H1 (cell line): ENCODE measurements around the gene MBP. TPM values are rescaled to one million over a fixed set of nuclear protein-coding genes. Genes with fewer than 3 reads are reported as not detected.

Experiments used
- CTCF ChIA-PET: fragments of 300-600 bp; sonication (Branson Sonifier 250); formaldehyde crosslinking; loops from one replicate; lab custom pipeline; 2021; ENCODE audit not compliant: partially characterized antibody; lab: Charles Lee
- POLR2A ChIA-PET: fragments of 300-600 bp; sonication (Branson Sonifier 250); formaldehyde crosslinking; loops from one replicate; lab custom pipeline; 2021; ENCODE audit warnings: inconsistent platforms; ENCODE audit not compliant: partially characterized antibody; lab: Charles Lee
- DNase-seq, 2 experiments: peaks; one replicate each; pipeline versions ENCODE4 v3.0.0 to v3.0.0-alpha.2; 2010 to 2022; ENCODE audit warnings: low spot score in 2 of 2, low read depth in 1 of 2, mixed read lengths in 1 of 2
- FAIRE-seq: peaks from 2 replicates; lab custom pipeline; 2011; peaks lifted over from hg19 to GRCh38; lab: Jason Lieb, UNC
- H2AFZ ChIP-seq: 2 replicates; pipeline ENCODE4 v1.8.1; 2012; ENCODE audit warnings: low read length, inconsistent platforms
- H2AK5ac ChIP-seq: 2 replicates; pipeline ENCODE4 v1.6.1; 2013; ENCODE audit warnings: low read depth, low read length
- H2BK120ac ChIP-seq: replicated peaks from 2 replicates; pipeline ENCODE3; 2013; ENCODE audit warnings: low read depth, low read length, inconsistent platforms
- H2BK12ac ChIP-seq: 2 replicates; pipeline ENCODE4 v1.6.1; 2013; ENCODE audit warnings: low read depth, low read length
- H2BK15ac ChIP-seq: 2 replicates; pipeline ENCODE4 v1.6.1; 2013; ENCODE audit warnings: low read length
- H2BK20ac ChIP-seq: 2 replicates; pipeline ENCODE4 v1.6.1; 2013; ENCODE audit warnings: low read length
- H2BK5ac ChIP-seq: 2 replicates; pipeline ENCODE4 v1.6.1; 2013; ENCODE audit warnings: low read depth, low read length
- H3K14ac ChIP-seq: 2 replicates; pipeline ENCODE4 v1.6.1; 2013; ENCODE audit warnings: inconsistent platforms; ENCODE audit not compliant: insufficient read length
- H3K18ac ChIP-seq: 2 replicates; pipeline ENCODE4 v1.6.1; 2013; ENCODE audit warnings: low read length; ENCODE audit errors: extremely low read depth
- H3K23ac ChIP-seq: 2 replicates; pipeline ENCODE4 v1.6.1; 2013; ENCODE audit warnings: inconsistent platforms; ENCODE audit not compliant: insufficient read length
- H3K23me2 ChIP-seq: 2 replicates; pipeline ENCODE4 v1.6.1; 2013; ENCODE audit warnings: low read depth, low read length
- H3K27ac ChIP-seq: 2 replicates; pipeline ENCODE4 v1.6.1; 2011; ENCODE audit warnings: low read depth, low read length, inconsistent platforms
- H3K27me3 ChIP-seq, 4 experiments: replicated peaks in 1 of 4; 1 replicate in 1 of 4; 2 replicates in 3 of 4; pipeline versions ENCODE4 v1.6.1 to v1.8.1; 2011 to 2013; ENCODE audit warnings: low read length in 3 of 4, mild to moderate bottlenecking in 3 of 4, inconsistent platforms in 2 of 4, mixed read lengths in 2 of 4, moderate library complexity in 1 of 4; ENCODE audit not compliant: control insufficient read depth in 3 of 4, insufficient read depth in 3 of 4; ENCODE audit errors: extremely low read depth in 1 of 4
- H3K36me3 ChIP-seq, 4 experiments: 2 replicates each; pipeline versions ENCODE4 v1.6.1 to v1.8.1; 2011 to 2013; ENCODE audit warnings: mild to moderate bottlenecking in 4 of 4, low read length in 3 of 4, moderate library complexity in 2 of 4, control low read depth in 1 of 4, inconsistent platforms in 1 of 4; ENCODE audit not compliant: insufficient read depth in 4 of 4, control insufficient read depth in 2 of 4
- H3K4ac ChIP-seq: replicated peaks from 2 replicates; pipeline ENCODE3; 2013; ENCODE audit warnings: low read length, low read depth, mixed read lengths, inconsistent platforms; ENCODE audit not compliant: insufficient read length
- H3K4me1 ChIP-seq, 4 experiments: replicated peaks in 1 of 4; 1 replicate in 1 of 4; 2 replicates in 3 of 4; pipeline versions ENCODE4 v1.6.1 to v1.8.1; 2011 to 2013; ENCODE audit warnings: low read length in 3 of 4, inconsistent platforms in 2 of 4, mixed read lengths in 1 of 4; ENCODE audit not compliant: insufficient read depth in 4 of 4, control insufficient read depth in 3 of 4
- H3K4me2 ChIP-seq, 2 experiments: 2 replicates each; pipeline versions ENCODE4 v1.6.1 to v1.8.1; 2011 to 2013; ENCODE audit warnings: low read depth in 2 of 2, low read length in 2 of 2, control low read depth in 1 of 2, inconsistent platforms in 1 of 2, mild to moderate bottlenecking in 1 of 2; ENCODE audit not compliant: insufficient read depth in 1 of 2
- H3K4me3 ChIP-seq, 4 experiments: fragments of 200-600, 300-600 bp in 1 of 4; sonication (generic), shearing (Covaris generic), sonication (Bioruptor Twin) in 1 of 4; 2 replicates each; pipeline versions ENCODE4 v1.5.1 to v1.8.1; 2011 to 2016; ENCODE audit warnings: low read length in 4 of 4, low read depth in 3 of 4, control low read depth in 2 of 4, inconsistent platforms in 2 of 4, mild to moderate bottlenecking in 2 of 4, mixed read lengths in 1 of 4, moderate library complexity in 1 of 4; ENCODE audit not compliant: insufficient read depth in 2 of 4; ENCODE audit errors: extremely low read depth in 1 of 4
- H3K56ac ChIP-seq: replicated peaks from 2 replicates; pipeline ENCODE3; 2013; ENCODE audit warnings: low read depth, mild to moderate bottlenecking, mixed read lengths, low read length, inconsistent platforms; ENCODE audit not compliant: insufficient read length
- H3K79me1 ChIP-seq: 2 replicates; pipeline ENCODE4 v1.6.1; 2013; ENCODE audit warnings: low read depth, low read length, control low read depth
- H3K79me2 ChIP-seq, 2 experiments: 2 replicates each; pipeline versions ENCODE4 v1.6.1 to v1.8.1; 2012 to 2013; ENCODE audit warnings: low read length in 2 of 2, mild to moderate bottlenecking in 2 of 2, inconsistent platforms in 1 of 2; ENCODE audit not compliant: insufficient read depth in 2 of 2, control insufficient read depth in 1 of 2
- H3K9ac ChIP-seq, 4 experiments: replicated peaks in 1 of 4; 1 replicate in 1 of 4; 2 replicates in 3 of 4; pipeline versions ENCODE4 v1.6.1 to v1.8.1; 2011 to 2013; ENCODE audit warnings: low read depth in 3 of 4, low read length in 3 of 4, control low read depth in 2 of 4, mild to moderate bottlenecking in 2 of 4, moderate library complexity in 2 of 4, inconsistent platforms in 1 of 4; ENCODE audit errors: extremely low read depth in 1 of 4
- H3K9me3 ChIP-seq, 2 experiments: 2 replicates each; pipeline versions ENCODE4 v1.6.1 to v1.8.1; 2012 to 2013; ENCODE audit warnings: mild to moderate bottlenecking in 2 of 2, moderate library complexity in 2 of 2, control low read depth in 1 of 2, inconsistent platforms in 1 of 2, low read depth in 1 of 2, low read length in 1 of 2, mixed read lengths in 1 of 2; ENCODE audit not compliant: insufficient read depth in 2 of 2
- H4K20me1 ChIP-seq, 2 experiments: replicated peaks in 1 of 2; 2 replicates each; pipeline versions ENCODE3 to v1.8.1; 2011 to 2013; ENCODE audit warnings: inconsistent platforms in 2 of 2, low read length in 2 of 2, mild to moderate bottlenecking in 1 of 2; ENCODE audit not compliant: insufficient read depth in 2 of 2, control insufficient read depth in 1 of 2
- H4K5ac ChIP-seq: 2 replicates; pipeline ENCODE4 v1.6.1; 2013; ENCODE audit warnings: low read length, low read depth, mixed read lengths, inconsistent platforms; ENCODE audit not compliant: insufficient read length
- H4K8ac ChIP-seq: 2 replicates; pipeline ENCODE4 v1.8.0; 2013; ENCODE audit warnings: mild to moderate bottlenecking, moderate library complexity, low read length, inconsistent platforms; ENCODE audit not compliant: insufficient read depth; ENCODE audit errors: extremely low read depth
- H4K91ac ChIP-seq: replicated peaks from 2 replicates; pipeline ENCODE3; 2013; ENCODE audit warnings: low read length, mixed read lengths, inconsistent platforms; ENCODE audit not compliant: insufficient read length
- BRCA1 ChIP-seq: IDR thresholded peaks from 2 replicates; pipeline ENCODE4 v1.6.1; 2012; ENCODE audit warnings: low read depth, low read length, improper control_type of control experiment
- EZH2 ChIP-seq: fragments of 200-600 bp; sonication (generic); IDR thresholded peaks from 2 replicates; pipeline ENCODE4 v1.7.1; 2012; ENCODE audit warnings: low read depth, mild to moderate bottlenecking, moderate library complexity, low read length, inconsistent platforms; ENCODE audit not compliant: severe bottlenecking
- JUN ChIP-seq: IDR thresholded peaks from 2 replicates; pipeline ENCODE4 v1.6.1; 2011; ENCODE audit warnings: low read depth, mild to moderate bottlenecking, improper control_type of control experiment, low read length
- MAX ChIP-seq: IDR thresholded peaks from 2 replicates; pipeline ENCODE4 v1.6.1; 2012; ENCODE audit warnings: inconsistent platforms
- SP4 ChIP-seq: IDR thresholded peaks from 2 replicates; pipeline ENCODE4 v1.6.1; 2012; ENCODE audit warnings: low read length, inconsistent platforms
- WGBS, 2 experiments: shearing (Covaris generic) in 1 of 2; methylation state at CpG; one replicate each; pipeline versions ENCODE4 v1.1.6 to v1.1.7; 2013 to 2015; ENCODE audit warnings: low lambda C conversion rate in 2 of 2, mixed read lengths in 2 of 2, inconsistent platforms in 1 of 2, low coverage in 1 of 2, missing lambda C conversion rate in 1 of 2; ENCODE audit not compliant: insufficient replicate concordance in 2 of 2, insufficient coverage in 1 of 2, insufficient read length in 1 of 2; ENCODE audit errors: extremely low coverage in 1 of 2, missing lambda C conversion rate in 1 of 2; 5-methylcytosine and 5-hydroxymethylcytosine counted together
- polyA plus RNA-seq, 7 experiments: library from polyadenylated mRNA; depleted of rRNA in 3 of 7; stranded (reverse) in 5 of 7; unstranded in 2 of 7; fragments of >200 nt in 5 of 7; fragments of 200-250 nt in 2 of 7; gene quantifications; 1 replicate in 5 of 7; 2 replicates in 1 of 7; 4 replicates in 1 of 7; pipeline versions ENCODE4 v1.2.1 to v1.2.3, GENCODE V29; 2011 to 2013; ENCODE audit warnings: missing spikeins in 2 of 7, mixed read lengths in 2 of 7
- total RNA-seq: library from RNA; stranded (reverse); fragmentation: NEBNext Ultra II Directional; extraction: Animal tissue kit (Norgen Biotek cat#: 25700); gene quantifications from 2 replicates; pipeline ENCODE4 v1.2.1, GENCODE V29; 2021

Gene MBP
- total and polyA plus RNA-seq, 2 of the 8 experiments (the other 6 are each of a cell fraction or from before 2014, with no cell fraction given), result 7.7 to 19.2 TPM

- no peak overlapping the region for H4K8ac ChIP-seq
- no peak overlapping the region for H3K27ac ChIP-seq
- no peaks in the 10 kb centered on the region for H4K20me1 ChIP-seq
- no peak overlapping the region for H3K9ac ChIP-seq
- no peak overlapping the region for H4K91ac ChIP-seq
- POLR2A ChIA-PET, result no interaction called here
- H3K18ac ChIP-seq, result no peak overlapping the region
- H3K23ac ChIP-seq, result no peak overlapping the region
- no peak overlapping the region for H4K5ac ChIP-seq
- H2BK15ac ChIP-seq, result no peak overlapping the region
- no peak overlapping the region for H3K4me2 ChIP-seq
- peaks cover 5 to 10% (median 6%) of the 10 kb centered on the region in 4 experiments; a peak in 6 of 7 replicates for H3K4me1 ChIP-seq
- CTCF ChIA-PET, result interaction anchor here (1.0 to 3.4 kb wide), 4 partner anchors 17 to 106 kb away, joined by 3 to 17 read pairs (median 4); no protein-coding TSS in a partner anchor
- no peaks in the 10 kb centered on the region for H3K27me3 ChIP-seq
- H2AFZ ChIP-seq, result no peak overlapping the region
- WGBS, 2 experiments, result 86% methylated on average over 15 of the region's 15 CpGs; no CpG with 5 or more reads in 1 of the 2 experiments
- H2BK20ac ChIP-seq, result no peak overlapping the region
- H3K23me2 ChIP-seq, result no peaks in the 10 kb centered on the region
- no peak for FAIRE-seq
- no peak for DNase-seq
- no peak overlapping the region for H3K56ac ChIP-seq
- no peaks in the 10 kb centered on the region; the same call in 1 of the 2 replicates for H3K79me1 ChIP-seq
- no peak overlapping the region for H3K4me3 ChIP-seq
- no peak overlapping the region for H2BK120ac ChIP-seq
- no peak overlapping the region for H2BK12ac ChIP-seq
- H3K79me2 ChIP-seq, result no peaks in the 10 kb centered on the region
- H2BK5ac ChIP-seq, result no peak overlapping the region
- H2AK5ac ChIP-seq, result no peak overlapping the region
- no peak overlapping the region for H3K14ac ChIP-seq
- H3K4ac ChIP-seq, result no peak overlapping the region
- TF ChIP-seq JUN (no peak), EZH2 (no peak), BRCA1 (no peak), MAX (no peak), SP4 (no peak)
- TF ChIP-seq, all 59 proteins: peak for 0
- no peaks in the 10 kb centered on the region for H3K9me3 ChIP-seq
- no peaks in the 10 kb centered on the region for H3K36me3 ChIP-seq
Measured at GRCh38 chr18:77106331-77106730, 26.3 kb downstream of the MBP start.
